Stimulated activated CD4-positive, alpha-beta T cell treated with anti-CD3 and anti-CD28 coated beads, Interleukin-2, amount 100 ng/mL, for 48 hours (primary cell): ENCODE measurements around the gene IFI6.
"Not testable (repeated sequence)": the region's sequence is repeated elsewhere in the genome, so short reads cannot be mapped to it uniquely, and the experiment has no call there.

Experiments
- DNase-seq, 2 donors: peaks; one replicate each; pipeline ENCODE4 v3.0.0-alpha.2; 2020

Gene IFI6

DNA sequence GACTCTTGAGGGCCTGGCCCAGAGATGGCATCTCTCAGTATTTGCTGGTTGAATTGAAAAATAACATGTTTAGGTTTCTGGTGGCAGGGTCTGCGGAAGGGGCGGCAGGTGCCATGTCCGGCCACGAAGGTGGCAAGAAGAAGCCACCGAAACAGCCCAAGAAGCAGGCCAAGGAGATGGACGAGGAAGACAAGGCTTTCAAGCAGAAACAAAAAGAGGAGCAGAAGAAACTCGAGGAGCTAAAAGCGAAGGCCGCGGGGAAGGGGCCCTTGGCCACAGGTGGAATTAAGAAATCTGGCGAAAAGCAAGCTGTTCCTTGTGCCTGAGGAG is 22.7 kb downstream of the IFI6 start:
- no peak for DNase-seq

DNA sequence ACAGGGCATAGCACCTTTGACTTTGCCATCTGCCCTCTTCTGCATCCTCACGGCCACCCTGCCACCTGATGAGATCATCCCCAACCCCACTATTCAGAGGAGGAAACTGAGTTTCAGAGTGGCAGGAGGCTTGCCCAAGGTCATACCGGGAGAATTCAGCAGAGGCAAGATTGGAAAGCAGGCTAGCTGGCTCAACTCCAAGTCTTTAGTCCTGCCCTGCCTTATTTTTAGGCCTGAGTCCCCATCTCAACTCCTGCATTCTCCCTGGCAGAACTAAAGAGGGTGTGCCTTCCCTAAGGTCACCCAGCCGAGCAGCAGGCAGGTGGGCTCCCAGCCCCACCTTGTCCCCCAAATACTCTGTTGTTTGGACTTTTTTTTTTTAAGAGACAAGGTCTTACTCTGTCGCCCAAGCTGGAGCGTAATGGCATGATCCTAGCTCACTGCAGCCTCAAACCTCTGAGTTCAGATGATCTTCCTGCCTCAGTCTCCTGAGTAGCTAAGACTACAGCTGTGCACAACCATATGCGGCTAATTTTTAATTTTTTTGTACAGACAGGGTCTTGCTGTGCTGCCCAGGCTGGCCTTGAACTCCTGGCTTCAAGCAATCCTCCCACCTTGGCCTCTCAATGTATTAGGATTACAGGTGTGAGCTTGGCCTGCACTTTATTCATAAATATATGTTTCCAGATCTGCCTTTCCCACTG is 23.2 kb downstream of the IFI6 start:
- no peak for DNase-seq

DNA sequence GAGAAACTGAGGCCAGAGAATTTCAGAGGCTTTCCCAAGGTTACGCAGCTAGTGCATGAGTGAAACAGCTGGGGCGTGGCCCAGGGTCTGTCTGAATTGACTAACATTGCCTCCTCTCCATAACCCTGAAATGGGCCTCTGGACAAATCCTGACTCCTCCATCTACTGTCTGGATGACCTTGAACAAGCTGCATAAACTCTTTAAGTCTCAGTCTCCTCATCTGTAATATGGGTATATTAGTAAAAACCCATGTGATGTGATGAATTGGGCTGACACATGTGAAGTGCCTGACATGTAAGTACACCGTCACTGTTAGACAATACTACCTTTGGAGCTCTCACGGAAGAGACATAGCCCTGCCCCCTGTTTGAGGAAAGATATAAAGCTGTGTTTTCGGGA is 24.7 kb downstream of the IFI6 start:
- no peak for DNase-seq

DNA sequence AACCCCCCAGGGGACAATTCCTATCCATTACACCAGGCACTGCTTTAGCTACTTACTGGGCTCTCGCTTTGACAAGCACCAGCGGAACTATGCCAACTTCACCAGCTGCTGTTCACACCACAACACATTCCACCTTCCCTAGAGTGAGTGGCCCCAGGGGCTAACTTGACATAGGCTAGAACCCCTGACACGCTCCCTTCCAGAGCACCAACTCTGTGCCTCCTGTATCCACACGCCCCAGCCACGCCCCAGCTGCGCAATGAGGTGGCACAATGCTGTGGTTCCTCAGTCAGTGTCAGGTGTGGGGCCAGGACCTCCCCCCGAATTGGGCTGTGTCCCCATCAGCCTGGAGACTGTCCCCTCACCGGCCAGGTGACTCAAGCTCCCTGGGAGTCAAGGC is 25.3 kb downstream of the IFI6 start:
- no peak for DNase-seq

DNA sequence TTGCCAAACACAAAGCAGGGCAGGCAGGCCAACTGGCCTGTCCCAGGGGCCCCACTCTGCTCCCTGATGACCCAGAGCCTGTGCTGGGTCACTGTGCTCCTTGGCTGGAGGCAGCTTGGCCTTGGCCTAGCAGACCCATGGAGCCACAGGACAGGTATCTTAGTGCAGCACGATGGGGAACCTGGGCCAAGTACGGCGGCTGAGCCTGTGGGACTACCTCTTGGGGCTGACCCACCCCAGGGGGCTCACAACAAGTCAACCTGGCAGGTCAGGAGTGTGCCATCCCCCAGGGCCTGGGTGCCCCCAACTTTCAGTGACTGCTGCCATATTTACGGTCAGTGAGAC is 26.9 kb downstream of the IFI6 start:
- no peak for DNase-seq

DNA sequence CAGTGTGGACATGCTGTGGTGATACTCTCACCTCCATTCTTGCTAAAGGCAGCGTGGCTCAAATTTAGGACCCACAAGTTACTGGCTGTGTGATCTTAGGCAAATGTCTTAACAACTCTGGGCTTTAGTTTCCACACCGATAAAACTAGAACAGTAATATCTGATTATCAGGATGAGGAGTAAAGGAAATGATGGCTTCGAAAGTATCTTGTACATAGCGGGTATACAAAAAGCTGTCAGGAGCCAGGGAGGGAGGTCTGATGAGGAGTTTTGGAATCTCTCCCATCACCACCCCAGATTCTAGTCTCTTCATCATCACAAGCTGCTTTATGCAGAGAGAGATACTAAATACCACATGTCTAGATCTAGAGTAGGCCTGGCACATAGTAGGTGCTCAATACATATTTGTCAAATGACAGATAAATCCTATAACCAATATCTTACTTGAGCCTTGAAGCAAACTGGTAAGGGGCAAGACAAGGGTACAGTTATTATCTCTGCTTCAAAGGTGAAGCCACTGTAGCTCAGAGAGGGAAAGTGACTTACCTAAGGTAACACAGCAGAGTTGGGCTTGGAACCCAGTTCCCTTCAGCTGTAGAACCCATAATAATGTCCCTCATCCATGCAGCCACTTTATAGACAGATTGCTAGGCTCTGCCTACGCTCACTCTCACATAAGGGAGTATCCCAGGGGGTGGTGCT is 27.5 kb downstream of the IFI6 start:
- no peak for DNase-seq

GRCh38 chr1:27643600-27644368 is 28.2 kb downstream of the IFI6 start:
- DNase-seq: peak; percentile 61 to 63

DNA sequence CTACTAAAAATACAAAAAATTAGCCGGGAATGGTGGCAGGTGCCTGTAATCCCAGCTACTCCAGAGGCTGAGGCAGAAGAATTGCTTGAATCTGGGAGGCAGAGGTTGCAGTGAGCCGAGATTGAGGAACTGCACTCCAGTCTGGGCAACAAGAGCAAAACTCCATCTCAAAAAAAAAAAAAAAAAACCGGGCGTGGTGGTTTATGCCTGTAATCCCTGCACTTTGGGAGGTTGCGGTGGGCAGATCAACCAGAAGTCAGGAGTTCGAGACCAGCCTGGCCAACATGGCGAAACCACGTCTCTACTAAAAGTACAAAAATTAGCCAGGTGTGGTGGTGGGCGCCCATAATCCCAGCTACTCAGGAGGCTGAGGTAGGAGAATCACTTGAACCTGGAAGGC is 31.5 kb downstream of the IFI6 start:
- DNase-seq: not testable (repeated sequence)

DNA sequence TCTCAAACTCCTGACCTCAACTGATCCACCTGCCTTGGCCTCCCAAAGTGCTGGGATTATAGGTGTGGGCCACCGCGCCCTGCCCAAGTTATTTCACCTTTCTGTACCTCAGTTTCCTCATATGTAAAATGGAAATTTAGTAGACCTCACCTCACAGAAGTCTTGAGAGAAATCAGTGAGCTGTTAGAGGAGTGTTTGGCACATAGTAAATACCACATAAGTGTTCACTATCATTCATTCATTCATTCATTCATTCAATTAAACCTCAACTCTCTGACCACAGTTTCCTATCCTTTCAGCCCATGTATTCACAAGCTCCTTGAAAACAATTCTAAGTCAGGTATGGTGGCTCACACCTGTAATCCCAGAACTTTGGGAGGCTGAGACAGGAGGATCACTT is 33.2 kb downstream of the IFI6 start:
- no peak for DNase-seq

DNA sequence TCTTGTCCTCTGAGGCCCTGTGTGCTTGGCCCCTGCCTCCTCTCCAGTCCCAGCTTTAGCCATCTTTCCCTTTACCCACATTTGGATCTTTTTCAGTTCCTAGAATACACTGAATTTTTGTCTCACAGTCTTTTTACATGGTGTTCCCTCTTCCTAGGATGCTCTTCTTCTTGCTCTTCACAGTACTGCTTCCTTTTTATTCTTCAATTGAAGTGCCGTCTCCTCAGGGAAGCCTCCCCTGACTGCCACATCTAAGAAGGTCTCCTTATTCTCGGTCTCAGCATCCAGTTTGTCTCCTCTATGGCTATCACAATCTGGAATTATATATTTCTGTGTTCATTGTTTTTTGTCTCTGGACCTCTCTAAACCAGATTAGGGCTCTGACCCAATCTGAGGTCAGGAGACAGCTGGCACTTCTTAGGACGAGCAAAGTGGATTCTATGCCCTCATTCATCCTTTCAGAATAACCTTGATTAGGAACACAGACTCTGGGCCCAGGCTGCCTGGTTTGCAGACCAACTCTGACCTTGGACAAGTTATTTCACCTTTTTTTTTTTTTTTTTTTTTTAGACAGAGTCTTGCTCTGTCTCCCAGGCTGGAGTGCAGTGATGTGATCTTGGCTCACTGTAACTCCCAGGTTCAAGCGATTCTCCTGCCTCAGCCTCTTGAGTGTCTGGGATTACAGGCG is 33.8 kb downstream of the IFI6 start:
- no peak for DNase-seq

DNA sequence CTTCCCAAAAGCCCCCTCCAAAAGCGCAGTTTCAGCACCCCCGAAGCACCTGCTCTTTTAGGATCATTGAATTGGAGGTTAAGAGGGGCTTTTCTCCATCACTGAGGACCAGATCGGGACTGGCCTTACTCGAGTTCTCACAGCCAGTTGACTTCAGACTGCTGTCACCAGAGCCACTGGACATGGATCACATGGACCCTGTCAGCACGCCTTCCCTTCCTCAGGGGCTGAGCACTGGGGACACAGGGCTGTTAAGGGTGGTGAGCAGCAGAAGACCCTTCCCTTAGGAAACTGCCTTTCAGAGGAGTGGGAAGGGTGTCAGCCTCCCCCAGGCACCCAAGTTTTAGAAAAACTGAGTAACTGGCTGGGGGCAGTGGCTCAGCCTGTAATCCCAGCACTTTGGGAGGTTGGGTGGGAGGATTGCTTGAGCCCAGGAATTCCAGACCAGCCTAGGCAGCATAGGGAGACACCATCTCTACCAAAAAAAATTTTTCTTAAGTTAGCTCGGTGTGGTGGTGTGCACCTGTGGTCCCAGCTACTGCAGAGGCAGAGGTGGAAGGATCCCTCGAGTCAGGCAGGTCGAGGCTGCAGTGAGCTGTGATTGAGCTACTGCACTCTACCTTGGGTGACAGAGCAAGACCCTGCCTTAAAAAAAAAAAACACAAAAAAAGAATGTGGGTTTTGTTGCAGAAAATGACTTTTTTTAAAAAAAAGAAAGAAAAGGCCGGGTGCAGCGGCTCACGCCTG is 36.4 kb downstream of the IFI6 start:
- DNase-seq: no peak

DNA sequence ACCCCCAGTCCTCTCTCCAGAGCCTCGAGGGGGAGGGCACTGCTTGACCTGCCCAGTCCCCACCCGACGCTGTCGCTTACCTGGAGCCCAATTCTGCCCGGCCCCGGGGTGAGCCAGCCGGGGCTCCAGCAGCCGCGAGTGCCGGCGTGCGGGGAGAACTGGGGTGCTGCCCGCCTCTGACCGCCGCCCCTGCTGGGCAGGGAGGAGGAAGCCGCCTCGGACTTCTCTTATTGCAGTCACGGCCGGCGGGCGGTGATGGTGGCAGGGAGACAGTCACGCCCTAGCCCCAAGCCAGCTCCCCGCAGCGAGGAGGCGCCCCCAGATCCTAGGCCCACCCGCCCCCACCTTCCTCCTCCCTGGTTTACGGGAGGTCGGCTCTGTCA is 37.0 kb downstream of the IFI6 start, which contains the start of gene FGR:
Gene FGR (minus strand): TSS at position 201 of the 383 bp plus-strand sequence. CDS start 11,269 bp downstream, outside the sequence.
- no peak for DNase-seq

DNA sequence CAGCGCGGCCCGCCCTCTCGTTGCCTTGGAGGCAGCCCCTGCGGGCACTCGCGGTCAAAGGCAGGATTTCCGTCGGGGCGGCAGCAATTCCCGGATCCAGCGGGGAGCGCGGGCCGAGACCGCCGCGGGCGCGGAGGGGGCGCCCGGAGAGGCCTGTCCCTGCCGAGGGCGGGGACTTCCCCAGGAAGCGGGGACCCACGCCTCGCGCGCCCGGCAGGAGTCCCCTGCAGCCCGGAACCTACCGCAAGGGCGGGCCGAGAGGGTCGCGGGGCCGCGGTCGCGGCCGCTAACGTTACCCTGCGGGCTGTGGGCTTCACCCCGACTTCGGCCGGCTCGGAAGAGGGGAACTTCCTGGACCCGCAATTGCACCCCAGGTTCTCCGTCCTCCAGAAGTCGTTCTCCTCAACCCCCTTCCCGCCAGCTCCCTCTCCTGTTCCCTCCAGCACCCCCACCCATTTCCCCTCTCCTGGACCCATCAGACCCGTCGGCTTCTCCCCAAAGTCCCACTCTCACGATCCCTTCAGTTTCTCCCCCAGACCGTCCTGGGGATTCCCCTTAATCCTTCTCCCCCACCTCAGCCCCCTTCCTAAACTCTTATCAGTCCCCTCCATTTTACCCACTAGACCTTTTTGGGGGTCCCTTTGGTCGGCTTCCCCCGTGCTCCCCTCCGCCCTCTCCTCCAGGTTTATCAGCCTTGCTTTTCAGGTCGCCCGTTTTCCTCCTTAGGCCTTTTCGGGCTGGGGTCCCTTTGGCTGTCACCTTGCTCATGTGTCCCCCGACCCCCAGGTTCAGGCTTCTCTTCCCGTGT is 37.6 kb downstream of the IFI6 start:
- DNase-seq: no peak

GRCh38 chr1:27633640-27634176 is 38.3 kb downstream of the IFI6 start:
- DNase-seq: no peak

GRCh38 chr1:27633298-27633610 is 38.7 kb downstream of the IFI6 start:
- no peak for DNase-seq

DNA sequence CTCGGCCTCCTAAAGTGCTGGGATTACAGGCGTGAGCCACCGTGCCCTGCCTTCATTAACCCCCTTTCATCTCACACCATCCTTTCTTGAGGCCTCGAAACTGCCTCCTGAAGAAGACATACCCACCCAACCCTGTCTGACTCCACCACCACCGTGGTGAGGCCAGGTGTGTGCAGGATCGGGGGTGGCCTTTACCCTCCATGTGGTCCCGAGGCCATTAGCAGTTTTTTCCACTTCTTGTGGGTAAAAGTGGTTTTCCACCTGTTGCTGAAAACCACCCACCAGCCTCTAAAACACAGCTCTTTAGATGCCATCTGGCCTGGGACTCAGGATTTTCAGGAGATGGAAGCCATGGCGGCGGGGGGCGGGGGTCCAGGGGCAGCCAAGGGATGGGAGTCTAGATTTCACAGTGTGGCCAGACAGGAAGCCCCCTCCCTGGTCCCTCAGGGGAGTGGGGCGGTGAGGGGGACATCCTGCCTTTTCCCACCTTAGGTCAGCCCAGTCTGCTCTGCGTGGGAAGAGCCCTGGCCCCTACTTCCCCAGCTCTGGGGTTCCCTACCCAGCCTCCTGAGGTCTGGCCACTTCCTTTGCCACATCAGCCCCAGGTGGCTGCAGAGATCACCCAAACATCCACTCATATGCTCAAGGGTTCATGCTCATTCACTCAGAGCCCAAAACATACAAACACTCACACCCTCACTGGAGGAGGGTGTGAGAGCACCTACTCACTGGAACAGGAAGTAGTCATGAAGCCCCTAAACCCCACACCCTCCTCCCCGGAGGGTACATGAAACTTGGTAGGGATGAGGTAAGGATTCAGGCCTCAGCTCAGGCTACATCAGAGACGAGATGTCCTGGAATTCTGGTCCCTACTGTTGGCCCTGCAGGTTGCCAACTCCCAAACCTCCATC is 39.4 kb downstream of the IFI6 start:
- DNase-seq: peak in 1 of 2 donors; percentile 42

DNA sequence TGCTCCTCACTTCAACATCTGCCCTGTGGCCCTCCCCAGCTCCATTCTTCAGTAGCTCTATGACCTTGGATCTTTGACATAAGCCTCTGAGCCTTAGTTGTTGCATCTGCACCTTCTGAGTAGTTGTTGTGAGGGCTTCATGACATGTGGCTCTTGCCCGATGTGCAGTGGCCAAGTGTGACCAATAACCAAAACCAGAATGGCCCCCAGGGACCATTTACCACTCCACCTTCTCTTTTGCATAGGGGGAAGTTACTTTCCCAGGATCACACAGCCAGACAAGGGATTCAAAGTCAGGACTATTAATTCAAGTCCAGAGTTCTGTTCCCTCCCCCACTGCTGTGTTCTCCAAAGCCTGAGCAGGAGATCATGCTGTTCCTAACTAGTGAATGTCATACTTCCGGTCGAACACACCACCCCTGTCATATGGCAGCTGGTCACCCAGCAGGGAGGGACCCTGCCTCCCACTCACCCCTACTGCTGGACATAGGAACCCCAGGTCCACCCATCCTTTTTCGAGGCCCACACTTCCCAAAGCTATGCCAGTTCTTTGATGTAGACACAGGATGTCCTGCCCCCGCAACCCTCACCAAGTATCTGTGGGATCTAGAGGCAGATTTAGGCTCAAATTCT is 41.0 kb downstream of the IFI6 start:
- no peak for DNase-seq

GRCh38 chr1:27628712-27629111 is 43.3 kb downstream of the IFI6 start:
- DNase-seq: no peak

- not testable (repeated sequence) for DNase-seq
Observed at GRCh38 chr1:27627733-27628132, 44.3 kb downstream of the IFI6 start.

GRCh38 chr1:27627061-27627460 is 44.9 kb downstream of the IFI6 start:
- DNase-seq: no peak
